Keratinocyte (primary cell): Measurements from ENCODE around the gene MYBPC2.

ENCODE experiments used
- EZH2 ChIP-seq: IDR thresholded peaks from one replicate; pipeline ENCODE4 v1.6.1; 2012; ENCODE audit warnings: inconsistent platforms, mild to moderate bottlenecking, low read length, moderate library complexity
- TF ChIP-seq, protein P1 (sequence below), 3 experiments: IDR thresholded peaks in 1 of 3; conservative IDR thresholded peaks in 1 of 3; optimal IDR thresholded peaks in 1 of 3; 2 replicates in 2 of 3; 3 replicates in 1 of 3; pipeline versions ENCODE3 to v1.5.1; 2011; ENCODE audit warnings: low read length in 3 of 3, mild to moderate bottlenecking in 3 of 3, moderate library complexity in 2 of 3, control low read depth in 1 of 3, inconsistent platforms in 1 of 3; ENCODE audit not compliant: insufficient read depth in 2 of 3; ENCODE audit errors: extremely low read depth in 1 of 3

DNA sequence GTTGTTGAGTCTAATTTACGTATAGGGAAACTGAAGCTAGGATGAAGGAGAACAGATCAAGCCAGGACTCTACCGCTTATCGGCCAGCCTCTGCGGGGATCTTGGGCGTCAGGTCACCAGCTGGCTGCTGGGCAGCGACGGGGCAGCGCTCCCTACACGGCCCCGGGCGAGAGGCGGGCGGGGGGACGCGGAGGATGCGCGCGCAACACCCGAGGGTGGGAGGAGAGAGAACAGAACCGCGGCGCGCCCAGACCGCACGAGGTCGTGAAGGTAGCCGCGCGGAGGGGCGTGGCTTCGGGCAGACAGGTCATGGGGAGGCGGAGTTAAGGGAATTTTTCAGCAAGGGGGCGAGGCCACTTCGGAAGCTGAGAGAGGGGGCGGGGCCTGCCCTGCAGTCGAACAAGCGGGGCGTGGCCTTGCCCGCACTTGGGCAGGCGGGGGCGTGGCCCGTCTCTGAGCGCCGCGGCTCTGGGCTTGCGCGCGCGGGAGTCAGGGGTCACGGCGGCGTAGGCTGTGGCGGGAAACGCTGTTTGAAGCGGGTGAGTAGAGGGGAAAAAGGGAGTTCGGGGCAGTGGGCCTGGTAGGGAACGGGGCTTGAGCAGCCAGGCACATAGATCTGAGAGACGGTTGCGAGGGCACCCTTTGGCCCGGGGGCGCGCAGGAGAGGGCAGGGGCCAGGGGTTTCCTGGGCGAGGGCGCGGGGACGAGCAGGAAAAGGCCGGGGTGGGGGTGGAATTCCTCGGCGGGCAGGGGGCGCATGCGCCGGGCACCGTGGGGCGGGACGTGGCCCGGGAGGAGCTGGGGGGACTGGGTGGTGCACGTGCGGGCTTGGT is 48.6 kb upstream of the MYBPC2 start, which contains the start of gene POLD1:
- no peak for TF ChIP-seq EZH2
- TF ChIP-seq, protein P1, sequence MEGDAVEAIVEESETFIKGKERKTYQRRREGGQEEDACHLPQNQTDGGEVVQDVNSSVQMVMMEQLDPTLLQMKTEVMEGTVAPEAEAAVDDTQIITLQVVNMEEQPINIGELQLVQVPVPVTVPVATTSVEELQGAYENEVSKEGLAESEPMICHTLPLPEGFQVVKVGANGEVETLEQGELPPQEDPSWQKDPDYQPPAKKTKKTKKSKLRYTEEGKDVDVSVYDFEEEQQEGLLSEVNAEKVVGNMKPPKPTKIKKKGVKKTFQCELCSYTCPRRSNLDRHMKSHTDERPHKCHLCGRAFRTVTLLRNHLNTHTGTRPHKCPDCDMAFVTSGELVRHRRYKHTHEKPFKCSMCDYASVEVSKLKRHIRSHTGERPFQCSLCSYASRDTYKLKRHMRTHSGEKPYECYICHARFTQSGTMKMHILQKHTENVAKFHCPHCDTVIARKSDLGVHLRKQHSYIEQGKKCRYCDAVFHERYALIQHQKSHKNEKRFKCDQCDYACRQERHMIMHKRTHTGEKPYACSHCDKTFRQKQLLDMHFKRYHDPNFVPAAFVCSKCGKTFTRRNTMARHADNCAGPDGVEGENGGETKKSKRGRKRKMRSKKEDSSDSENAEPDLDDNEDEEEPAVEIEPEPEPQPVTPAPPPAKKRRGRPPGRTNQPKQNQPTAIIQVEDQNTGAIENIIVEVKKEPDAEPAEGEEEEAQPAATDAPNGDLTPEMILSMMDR (optimal IDR thresholded peaks at IDR 0.05 in 1 of 3, IDR thresholded peaks at IDR 0.05 in 1 of 3, conservative IDR thresholded peaks at IDR 0.05 in 1 of 3; ENCODE audit: extremely low read depth in 1 of 3, insufficient read depth in 2 of 3, low read length in 3 of 3), result no peak
